K562 (cell line): ENCODE data around the gene RNF11. TPM values are rescaled to one million over a fixed set of nuclear protein-coding genes. Genes with fewer than 3 reads are reported as not detected.
A peak's percentile ranks its signal among the peaks of the same experiment; 100 is the strongest.

ENCODE experiments used
- C11orf30 ChIP-seq: fragments of 450-650 bp; IDR thresholded peaks from 2 replicates; pipeline ENCODE4 v1.6.1; 2016; ENCODE audit warnings: low read depth, mild to moderate bottlenecking
- CREB1 ChIP-seq, 2 experiments: sonication (generic) in 1 of 2; formaldehyde crosslinking in 1 of 2; IDR thresholded peaks; 2 replicates each; pipeline versions ENCODE4 v1.6.1 to v1.8.0; 2012 to 2022; ENCODE audit warnings: inconsistent platforms in 1 of 2, mild to moderate bottlenecking in 1 of 2, missing genetic modification reagents in 1 of 2, moderate library complexity in 1 of 2
- ELF1 ChIP-seq: fragments of 200-800 bp; sonication (Bioruptor generic); IDR thresholded peaks from 2 replicates; pipeline ENCODE4 v1.6.1; 2016; ENCODE audit warnings: missing genetic modification characterization, missing compliant biosample characterization
- GTF2E2 ChIP-seq: fragments of 200-800 bp; sonication (Bioruptor generic); IDR thresholded peaks from 2 replicates; pipeline ENCODE4 v1.6.1; 2016; ENCODE audit warnings: missing genetic modification characterization, missing compliant biosample characterization
- MTA3 ChIP-seq: fragments of 450-650 bp; formaldehyde crosslinking; IDR thresholded peaks from 2 replicates; pipeline ENCODE4 v1.6.1; 2017; ENCODE audit warnings: mild to moderate bottlenecking, borderline replicate concordance
- NFIC ChIP-seq: fragments of 450-650 bp; IDR thresholded peaks from 2 replicates; pipeline ENCODE4 v1.6.1; 2017; ENCODE audit warnings: mild to moderate bottlenecking, inconsistent platforms
- NR2F6 ChIP-seq: fragments of 450-650 bp; formaldehyde crosslinking; IDR thresholded peaks from 2 replicates; pipeline ENCODE4 v1.4.0; 2020; ENCODE audit warnings: mild to moderate bottlenecking
- PHB ChIP-seq: fragments of 250-450 bp; sonication (Bioruptor Pico); IDR thresholded peaks from 2 replicates; pipeline ENCODE4 v1.5.0; 2021
- PHF20 ChIP-seq: fragments of 450-650 bp; IDR thresholded peaks from 2 replicates; pipeline ENCODE4 v1.6.1; 2018; ENCODE audit not compliant: partially characterized antibody
- PML ChIP-seq: IDR thresholded peaks from 2 replicates; pipeline ENCODE4 v1.6.1; 2012; ENCODE audit warnings: low read length, inconsistent platforms
- PTTG1 ChIP-seq: fragments of 450-650 bp; IDR thresholded peaks from 2 replicates; pipeline ENCODE4 v1.6.1; 2016; ENCODE audit warnings: low read depth, mild to moderate bottlenecking, missing genetic modification characterization, missing compliant biosample characterization
- SIRT6 ChIP-seq: IDR thresholded peaks from one replicate; pipeline ENCODE4 v1.6.1; 2012; ENCODE audit warnings: low read depth, mild to moderate bottlenecking, control low read depth, inconsistent platforms, low read length, moderate library complexity
- SMARCA4 ChIP-seq: fragments of 450-650 bp; IDR thresholded peaks from 2 replicates; pipeline ENCODE4 v1.6.1; 2016
- SMARCC2 ChIP-seq: fragments of 450-650 bp; IDR thresholded peaks from 2 replicates; pipeline ENCODE4 v1.6.1; 2017; ENCODE audit warnings: antibody characterized with exemption, moderate library complexity, mild to moderate bottlenecking, low read depth
- SRF ChIP-seq, 2 experiments: fragments of 250-450, 450-650 bp in 1 of 2; sonication (Bioruptor Pico) in 1 of 2; sonication (generic) in 1 of 2; formaldehyde crosslinking; IDR thresholded peaks; 2 replicates each; pipeline versions ENCODE4 v1.5.0 to v1.5.1; 2020 to 2022; ENCODE audit warnings: mild to moderate bottlenecking in 1 of 2, missing genetic modification reagents in 1 of 2
- TCF3 ChIP-seq: sonication (generic); formaldehyde crosslinking; IDR thresholded peaks from 2 replicates; pipeline ENCODE4 v1.4.0; 2020; ENCODE audit warnings: mild to moderate bottlenecking, missing genetic modification reagents
- TCFL5 ChIP-seq: fragments of 250-450 bp; sonication (Bioruptor Pico); conservative IDR thresholded peaks from 2 replicates; pipeline ENCODE4 v1.6.1; 2021; ENCODE audit warnings: mild to moderate bottlenecking, moderate library complexity, matching md5 sums
- TEAD2 ChIP-seq: fragments of 450-650 bp; IDR thresholded peaks from 2 replicates; pipeline ENCODE4 v1.6.1; 2016; ENCODE audit warnings: missing genetic modification characterization, control low read depth, missing compliant biosample characterization
- THRAP3 ChIP-seq: fragments of 450-650 bp; IDR thresholded peaks from 2 replicates; pipeline ENCODE4 v1.6.1; 2016; ENCODE audit warnings: mild to moderate bottlenecking, inconsistent platforms, borderline replicate concordance
- ZFP1 ChIP-seq: fragments of 450-650 bp; formaldehyde crosslinking; IDR thresholded peaks from 2 replicates; pipeline ENCODE4 v1.4.0; 2020; ENCODE audit warnings: mild to moderate bottlenecking, mixed read lengths
- ZNF12 ChIP-seq: sonication (generic); formaldehyde crosslinking; IDR thresholded peaks from 2 replicates; pipeline ENCODE4 v1.4.0; 2020; ENCODE audit warnings: mild to moderate bottlenecking, missing genetic modification reagents
- ZNF212 ChIP-seq: fragments of 450-650 bp; formaldehyde crosslinking; IDR thresholded peaks from 2 replicates; pipeline ENCODE4 v1.4.0; 2020; ENCODE audit warnings: mild to moderate bottlenecking
- ZNF79 ChIP-seq: fragments of 250-450 bp; sonication (Bioruptor Pico); IDR thresholded peaks from 2 replicates; pipeline ENCODE4 v1.4.0; 2020; ENCODE audit warnings: low read depth, mild to moderate bottlenecking, moderate library complexity
- polyA plus RNA-seq, 8 experiments: library from polyadenylated mRNA; depleted of rRNA in 4 of 8; stranded (reverse) in 5 of 8; unstranded in 3 of 8; fragments of >200 nt; fragmentation: Nextera tagmentation in 2 of 8; fragmentation: Illumina TruSeq in 1 of 8; extraction: Ambion mirVana in 2 of 8; extraction: Trizol in 1 of 8; gene quantifications; 2 replicates each; pipeline versions ENCODE4 v1.2.1 to v1.2.3, GENCODE V29; 2011 to 2014; ENCODE audit warnings: inconsistent platforms in 1 of 8, missing spikeins in 1 of 8
- total RNA-seq, 7 experiments: library from RNA; depleted of rRNA in 6 of 7; stranded (reverse); fragments of >200 nt in 6 of 7; fragmentation: Illumina TruSeq in 2 of 7; extraction: Trizol in 2 of 7; gene quantifications; 2 replicates each; pipeline versions ENCODE4 v1.2.1 to v1.2.3, GENCODE V29; 2011 to 2021; ENCODE audit warnings: low replicate concordance in 1 of 7
- TF ChIP-seq, protein P1 (sequence below): sonication (generic); formaldehyde crosslinking; IDR thresholded peaks from 2 replicates; pipeline ENCODE4 v1.5.0; 2020; ENCODE audit warnings: missing genetic modification reagents
- TF ChIP-seq, protein P2 (sequence below): fragments of 450-650 bp; IDR thresholded peaks from 2 replicates; pipeline ENCODE4 v1.6.1; 2016; ENCODE audit warnings: antibody characterized with exemption
- TF ChIP-seq, protein P3 (sequence below), 2 experiments: fragments of 200-800 bp in 1 of 2; sonication (Bioruptor generic) in 1 of 2; sonication (generic) in 1 of 2; formaldehyde crosslinking in 1 of 2; IDR thresholded peaks in 1 of 2; conservative IDR thresholded peaks in 1 of 2; 2 replicates each; pipeline versions ENCODE4 v1.5.0 to v1.6.1; 2016 to 2020; ENCODE audit warnings: missing compliant biosample characterization in 1 of 2, missing genetic modification characterization in 1 of 2, missing genetic modification reagents in 1 of 2

Gene RNF11
- total and polyA plus RNA-seq, 9 of the 15 experiments (the other 6 are each of a cell fraction or from before 2014, with no cell fraction given), result 5.7 to 34.3 (median 23.1) TPM

DNA sequence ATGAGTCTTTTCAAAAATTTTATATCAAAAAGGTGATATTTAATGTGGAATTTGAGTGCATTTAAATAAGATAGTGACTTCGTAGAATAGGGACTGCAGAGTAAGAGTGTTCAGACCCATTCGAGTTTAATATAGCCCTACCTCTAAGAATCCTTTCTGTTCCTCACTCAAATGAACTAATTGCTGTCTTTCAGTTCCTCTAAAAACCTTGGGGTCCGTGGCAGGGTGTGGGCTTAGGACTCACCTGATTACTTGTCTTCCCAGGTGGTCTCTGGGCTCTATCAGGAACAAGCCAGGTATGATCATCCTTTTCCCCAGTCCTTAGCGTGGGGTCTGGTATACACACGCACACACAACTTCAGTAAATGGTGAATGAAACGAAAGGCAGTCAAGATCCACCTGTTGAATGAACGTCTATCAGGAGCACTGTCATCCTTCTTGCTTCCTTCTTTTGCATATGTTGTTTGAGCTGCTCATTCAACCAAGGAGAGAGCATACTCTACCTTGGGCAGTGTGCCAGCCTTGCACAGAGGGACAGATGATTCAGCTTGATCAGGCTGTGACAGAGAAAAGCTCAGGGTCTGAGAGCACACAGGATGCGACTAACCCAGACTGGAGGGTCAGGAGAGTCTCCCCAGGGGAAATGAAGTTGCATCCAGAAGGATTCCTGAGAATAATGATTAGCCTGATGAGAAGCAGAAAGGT lies 1.2 kb upstream of the RNF11 start (continued):
- TF ChIP-seq C11orf30 (peak; percentile 86), PML (no peak), SMARCA4 (peak; percentile 35; the same call in 1 of the 2 replicates), TEAD2 (no peak), SIRT6 (no peak), ELF1 (no peak), MTA3 (no peak), ZFP1 (no peak), TCF3 (CRISPR knock-in tag) (peak; percentile 32; the same call in 1 of the 2 replicates), TCFL5 (CRISPR knock-in tag) (no peak), SMARCC2 (0 out of 2 replicates have a peak, but pooled peaks have one; percentile 35), ZNF212 (CRISPR knock-in tag) (no peak), PHF20 (no peak), SRF (CRISPR knock-in tag; IDR thresholded peaks at IDR 0.05) (no peak), CREB1 (IDR thresholded peaks at IDR 0.05) (no peak), CREB1 (CRISPR knock-in tag; IDR thresholded peaks at IDR 0.05) (no peak), ZNF79 (CRISPR knock-in tag) (no peak), GTF2E2 (tag) (no peak), PTTG1 (tag) (no peak), NFIC (peak; percentile 97), THRAP3 (no peak), ZNF12 (CRISPR knock-in tag) (no peak), NR2F6 (CRISPR knock-in tag) (no peak), PHB (CRISPR knock-in tag) (no peak)
- TF ChIP-seq, protein P1, sequence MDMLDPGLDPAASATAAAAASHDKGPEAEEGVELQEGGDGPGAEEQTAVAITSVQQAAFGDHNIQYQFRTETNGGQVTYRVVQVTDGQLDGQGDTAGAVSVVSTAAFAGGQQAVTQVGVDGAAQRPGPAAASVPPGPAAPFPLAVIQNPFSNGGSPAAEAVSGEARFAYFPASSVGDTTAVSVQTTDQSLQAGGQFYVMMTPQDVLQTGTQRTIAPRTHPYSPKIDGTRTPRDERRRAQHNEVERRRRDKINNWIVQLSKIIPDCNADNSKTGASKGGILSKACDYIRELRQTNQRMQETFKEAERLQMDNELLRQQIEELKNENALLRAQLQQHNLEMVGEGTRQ, result no peak
- TF ChIP-seq, protein P2, sequence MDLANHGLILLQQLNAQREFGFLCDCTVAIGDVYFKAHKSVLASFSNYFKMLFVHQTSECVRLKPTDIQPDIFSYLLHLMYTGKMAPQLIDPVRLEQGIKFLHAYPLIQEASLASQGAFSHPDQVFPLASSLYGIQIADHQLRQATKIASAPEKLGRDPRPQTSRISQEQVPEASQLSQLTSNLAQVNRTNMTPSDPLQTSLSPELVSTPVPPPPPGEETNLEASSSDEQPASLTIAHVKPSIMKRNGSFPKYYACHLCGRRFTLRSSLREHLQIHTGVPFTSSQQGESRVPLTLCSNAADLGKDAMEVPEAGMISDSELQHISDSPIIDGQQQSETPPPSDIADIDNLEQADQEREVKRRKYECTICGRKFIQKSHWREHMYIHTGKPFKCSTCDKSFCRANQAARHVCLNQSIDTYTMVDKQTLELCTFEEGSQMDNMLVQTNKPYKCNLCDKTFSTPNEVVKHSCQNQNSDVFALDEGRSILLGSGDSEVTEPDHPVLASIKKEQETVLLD, result peak; percentile 31; the same call in 1 of the 2 replicates
- TF ChIP-seq, protein P3, sequence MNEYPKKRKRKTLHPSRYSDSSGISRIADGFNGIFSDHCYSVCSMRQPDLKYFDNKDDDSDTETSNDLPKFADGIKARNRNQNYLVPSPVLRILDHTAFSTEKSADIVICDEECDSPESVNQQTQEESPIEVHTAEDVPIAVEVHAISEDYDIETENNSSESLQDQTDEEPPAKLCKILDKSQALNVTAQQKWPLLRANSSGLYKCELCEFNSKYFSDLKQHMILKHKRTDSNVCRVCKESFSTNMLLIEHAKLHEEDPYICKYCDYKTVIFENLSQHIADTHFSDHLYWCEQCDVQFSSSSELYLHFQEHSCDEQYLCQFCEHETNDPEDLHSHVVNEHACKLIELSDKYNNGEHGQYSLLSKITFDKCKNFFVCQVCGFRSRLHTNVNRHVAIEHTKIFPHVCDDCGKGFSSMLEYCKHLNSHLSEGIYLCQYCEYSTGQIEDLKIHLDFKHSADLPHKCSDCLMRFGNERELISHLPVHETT (CRISPR knock-in tag; conservative IDR thresholded peaks at IDR 0.05 in 1 of 2, IDR thresholded peaks at IDR 0.05 in 1 of 2), result no peak
